GM18858 (cell line): Measurements from ENCODE around the gene PPME1.
"Not testable (repeated sequence)": the region's sequence is repeated elsewhere in the genome, so short reads cannot be mapped to it uniquely, and the experiment has no call there.

Experiments used
- ATAC-seq: cut with Tn5 transposase; IDR thresholded peaks from one replicate; pipeline ENCODE4 v1.9.1; 2021; ENCODE audit not compliant: unreplicated experiment

PPME1 gene

DNA sequence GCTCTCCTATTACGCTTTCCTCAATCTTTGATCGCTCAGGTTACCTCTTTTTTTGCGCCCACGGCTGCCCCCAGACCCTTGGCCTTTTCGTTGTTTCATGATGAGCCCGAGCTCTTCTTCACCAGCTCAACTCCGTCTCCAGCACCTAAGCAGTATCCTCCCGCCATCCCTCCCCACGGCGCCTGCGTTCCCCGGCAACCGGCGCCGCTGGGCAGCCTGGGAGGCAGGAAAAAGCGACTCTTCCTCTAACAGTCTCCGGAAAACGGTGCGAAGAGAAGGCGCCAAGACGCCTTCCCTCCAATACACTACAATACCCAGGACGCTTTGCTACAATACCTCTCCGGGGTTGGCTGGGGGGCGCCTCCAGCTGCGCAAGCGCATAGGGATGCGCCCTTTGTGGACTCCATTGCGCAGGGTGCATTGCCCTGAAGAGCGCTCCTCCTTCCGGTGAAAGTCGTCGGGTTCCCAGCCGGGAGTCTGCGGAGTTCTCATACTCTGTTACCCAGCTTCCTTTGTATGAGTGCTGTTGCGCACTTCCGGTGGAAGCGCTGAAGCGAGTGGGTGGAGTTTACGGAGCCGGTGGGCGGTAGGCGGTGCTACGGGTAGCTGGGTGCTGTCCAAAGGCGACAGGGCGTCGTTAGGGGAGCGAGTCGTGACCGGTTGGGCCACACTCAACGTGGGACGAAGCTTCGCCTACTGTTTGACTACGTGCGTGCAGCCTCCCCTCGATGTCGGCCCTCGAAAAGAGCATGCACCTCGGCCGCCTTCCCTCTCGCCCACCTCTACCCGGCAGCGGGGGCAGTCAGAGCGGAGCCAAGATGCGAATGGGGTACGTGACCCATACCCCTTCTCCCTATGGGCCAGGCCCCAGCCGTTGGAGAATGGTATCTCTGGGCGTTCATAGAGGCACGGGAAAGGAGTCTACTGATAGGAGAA is at the start of gene PPME1, which contains the start of gene C2CD3:
Gene PPME1, plus strand, starts transcription at position 596 of the 936 bp plus-strand sequence. Its CDS starts 133 bp downstream, at position 729.
Gene C2CD3, minus strand, starts transcription at position 309 of the 936 bp plus-strand sequence. Its CDS starts 210 bp downstream, at position 99.
- ATAC-seq: peak; percentile 90

DNA sequence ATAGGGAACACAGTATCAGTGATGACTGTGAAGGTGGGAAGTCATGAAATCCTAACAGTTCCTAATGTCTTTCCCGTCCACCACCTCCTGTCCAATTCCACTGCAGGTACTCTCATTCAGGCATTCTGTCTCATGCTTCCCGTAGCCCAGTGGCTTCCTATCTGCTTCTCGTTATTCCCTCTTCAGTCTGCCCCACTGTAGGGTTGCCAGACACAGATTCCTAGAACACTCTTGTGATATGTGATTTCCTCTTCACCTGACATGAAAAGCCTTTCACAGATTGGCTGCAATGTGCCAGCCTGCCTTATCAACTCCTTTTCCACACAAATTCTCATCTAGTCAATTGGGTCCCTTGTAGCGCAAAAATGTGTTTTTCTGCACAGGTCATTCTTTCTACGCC is 49.3 kb upstream of the PPME1 start:
- no peak for ATAC-seq

DNA sequence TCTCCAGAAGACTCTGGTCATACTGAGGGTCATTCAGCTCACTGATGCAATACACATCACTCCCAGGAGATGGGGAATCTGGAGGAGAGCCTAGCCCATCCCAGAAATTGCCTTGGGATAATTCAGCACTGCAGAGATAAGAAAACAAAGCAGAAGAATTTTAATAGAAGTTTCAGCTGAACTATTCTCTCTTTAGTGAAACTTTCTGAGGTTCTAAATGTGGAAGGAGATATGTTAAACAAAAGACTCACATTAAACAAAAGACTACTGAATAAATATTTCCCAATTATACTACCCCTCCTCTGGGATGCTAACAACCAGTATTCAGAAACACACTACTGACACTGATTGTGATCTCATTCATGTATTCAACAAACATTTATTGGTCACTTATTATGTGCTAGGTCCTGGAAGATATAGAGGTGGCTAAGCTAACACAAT is 48.1 kb upstream of the PPME1 start:
- ATAC-seq: no peak

DNA sequence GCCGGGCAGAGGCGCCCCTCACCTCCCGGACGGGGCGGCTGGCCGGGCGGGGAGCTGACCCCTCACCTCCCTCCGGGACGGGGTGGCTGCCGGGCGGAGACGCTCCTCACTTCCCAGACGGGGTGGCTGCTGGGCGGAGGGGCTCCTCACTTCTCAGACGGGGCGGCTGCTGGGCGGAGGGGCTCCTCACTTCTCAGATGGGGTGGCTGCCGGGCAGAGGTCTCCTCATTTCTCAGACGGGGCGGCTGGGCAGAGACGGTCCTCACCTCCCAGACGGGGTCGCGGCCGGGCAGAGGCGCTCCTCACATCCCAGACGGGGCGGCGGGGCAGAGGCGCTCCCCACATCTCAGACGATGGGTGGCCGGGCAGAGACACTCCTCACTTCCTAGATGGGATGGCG is 42.0 kb upstream of the PPME1 start:
- not testable (repeated sequence) for ATAC-seq

- ATAC-seq: no peak
Observed at GRCh38 chr11:74132833-74133232, 38.3 kb upstream of the PPME1 start.

DNA sequence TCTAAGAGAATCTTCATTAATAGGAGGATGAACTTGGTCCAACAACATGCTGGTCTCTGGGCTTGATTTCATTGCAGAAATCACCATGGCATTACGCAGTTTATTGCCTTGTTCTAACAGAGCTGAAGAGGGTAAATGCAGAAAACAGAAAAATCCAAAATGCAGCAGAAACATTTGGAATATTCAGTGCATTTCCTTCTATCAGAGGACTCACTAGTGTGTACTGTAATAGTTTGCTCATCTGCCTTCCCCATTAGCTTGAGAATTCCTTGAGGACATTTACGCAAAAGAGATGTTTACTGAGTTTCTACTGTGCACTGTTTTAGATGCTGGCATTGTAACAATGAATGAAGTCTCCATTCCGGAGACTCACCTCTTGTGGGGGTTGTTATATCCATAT is 37.7 kb upstream of the PPME1 start:
- ATAC-seq: no peak

DNA sequence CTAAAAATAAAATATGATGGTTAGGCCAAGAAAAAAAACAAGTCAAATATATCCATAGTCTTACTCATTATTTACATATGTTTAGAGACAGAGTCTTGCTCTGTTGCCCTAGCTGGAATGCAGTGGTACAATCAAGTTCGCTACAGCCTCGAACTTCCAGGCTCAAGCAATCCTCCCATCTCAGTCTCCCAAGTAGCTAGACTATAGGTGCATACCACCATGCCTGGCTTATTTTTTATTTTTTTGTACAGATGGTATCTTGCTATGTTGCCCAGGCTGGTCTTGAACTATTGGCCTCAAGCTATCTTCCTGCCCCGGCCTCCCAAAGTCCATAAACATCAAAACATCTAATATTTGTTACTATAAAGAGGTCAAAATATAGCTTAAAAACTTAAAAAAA is 36.4 kb upstream of the PPME1 start:
- ATAC-seq: no peak

DNA sequence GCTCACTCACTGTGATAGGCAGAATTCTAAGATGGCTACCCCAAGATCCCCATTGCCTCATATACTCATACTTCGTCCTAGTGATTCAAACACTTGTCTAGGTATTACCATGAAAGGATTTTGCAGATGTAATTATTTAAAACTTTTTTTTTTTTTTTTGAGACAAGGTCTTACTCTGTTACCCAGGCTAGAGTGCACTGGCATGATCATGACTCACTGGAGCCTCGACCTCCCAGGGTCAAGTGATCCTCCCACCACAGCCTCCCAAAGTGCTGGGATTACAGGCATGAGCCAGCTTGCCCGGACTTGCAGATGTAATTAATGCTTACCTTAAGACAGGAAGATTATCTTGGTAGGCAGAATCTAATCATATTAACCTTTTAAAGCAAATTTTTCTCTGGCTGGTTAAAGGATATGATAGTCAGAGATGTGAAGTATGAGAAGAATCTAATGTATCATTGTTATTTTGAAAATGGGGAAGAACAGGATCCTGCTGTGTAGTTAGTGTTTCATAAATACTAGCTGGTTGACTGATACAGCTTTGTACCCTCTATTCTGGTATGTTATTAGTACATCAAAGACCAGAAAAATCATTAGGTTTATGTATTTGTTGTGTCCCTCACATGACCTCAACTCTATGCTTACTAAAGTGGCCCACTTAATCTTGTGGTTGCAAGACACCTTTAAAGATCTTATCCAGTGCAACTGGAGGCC is 35.8 kb upstream of the PPME1 start:
- ATAC-seq: no peak

DNA sequence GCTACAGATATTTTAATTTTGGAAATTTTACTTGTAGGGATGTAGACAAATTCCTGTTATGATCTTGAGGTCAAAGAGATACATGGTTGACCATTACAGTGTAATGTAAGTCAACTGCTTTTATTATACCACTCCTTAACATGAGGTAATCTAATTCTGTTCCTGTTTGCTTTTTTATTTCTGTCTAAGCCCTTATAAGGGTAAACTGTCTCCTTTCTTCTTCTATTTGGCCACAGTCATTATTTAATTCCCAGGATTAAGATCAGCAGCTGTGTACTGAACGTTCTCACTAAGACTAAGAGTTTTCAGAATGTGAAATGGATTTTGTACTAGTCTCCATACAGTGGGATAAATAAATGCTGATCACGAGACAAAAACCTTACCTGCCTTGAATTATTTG is 33.1 kb upstream of the PPME1 start:
- ATAC-seq: no peak

- no peak for ATAC-seq
Observed at GRCh38 chr11:74138572-74138971, 32.5 kb upstream of the PPME1 start.

DNA sequence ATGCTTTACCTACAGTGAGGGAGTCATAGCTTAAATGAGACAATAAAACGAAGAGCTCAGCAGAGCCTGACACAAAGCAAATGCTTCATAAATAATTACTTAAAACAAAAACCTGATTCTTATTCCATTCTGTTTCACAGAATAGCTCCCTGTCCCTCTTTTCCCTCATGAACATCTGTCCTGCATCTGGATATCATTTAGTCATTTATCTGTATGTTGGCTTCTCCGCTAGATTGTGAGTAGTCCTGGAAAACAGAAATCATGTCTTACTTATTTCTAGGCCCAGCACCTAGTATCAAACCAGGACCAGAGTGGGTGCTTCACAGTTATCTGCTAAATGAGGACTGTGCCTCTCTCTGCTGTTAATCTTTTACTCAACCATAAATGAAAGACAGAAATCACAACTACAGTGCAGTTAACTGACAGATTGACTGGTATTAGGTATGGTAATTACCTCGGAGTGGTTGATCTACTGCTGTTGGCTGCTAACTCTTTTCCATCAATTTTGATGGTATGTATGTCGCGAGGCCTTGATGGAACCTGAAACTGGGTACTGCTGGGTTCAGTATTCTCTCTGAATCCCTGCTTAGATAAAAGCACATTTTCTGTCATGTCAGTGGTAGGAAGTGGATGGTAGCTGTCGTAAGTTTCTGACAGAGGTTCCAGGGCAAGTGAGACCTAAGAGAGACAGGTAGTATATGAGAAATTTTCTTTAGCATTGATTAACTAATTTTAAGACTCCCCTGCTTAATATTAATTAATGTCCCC is 31.8 kb upstream of the PPME1 start:
- no peak for ATAC-seq

DNA sequence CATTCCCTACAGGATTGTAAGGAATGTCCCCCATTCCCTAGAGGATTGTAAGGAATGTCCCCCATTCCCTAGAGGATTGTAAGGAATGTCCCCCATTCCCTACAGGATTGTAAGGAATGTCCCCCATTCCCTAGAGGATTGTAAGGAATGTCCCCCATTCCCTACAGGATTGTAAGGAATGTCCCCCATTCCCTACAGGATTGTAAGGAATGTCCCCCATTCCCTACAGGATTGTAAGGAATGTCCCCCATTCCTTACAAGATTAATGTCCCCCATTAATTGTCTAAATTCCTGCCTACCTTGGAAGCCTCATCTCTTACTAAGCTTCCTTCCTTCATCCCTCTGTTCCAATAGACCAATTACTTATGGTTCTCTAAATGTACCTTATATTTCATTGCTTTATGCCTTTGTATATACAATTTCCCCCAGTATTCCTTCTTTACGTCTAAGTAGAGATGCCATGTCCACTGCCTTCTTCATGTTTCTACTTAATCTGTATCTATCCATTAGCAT is 31.1 kb upstream of the PPME1 start:
- ATAC-seq: not testable (repeated sequence)

GRCh38 chr11:74141241-74141695 is 29.8 kb upstream of the PPME1 start:
- ATAC-seq: no peak

DNA sequence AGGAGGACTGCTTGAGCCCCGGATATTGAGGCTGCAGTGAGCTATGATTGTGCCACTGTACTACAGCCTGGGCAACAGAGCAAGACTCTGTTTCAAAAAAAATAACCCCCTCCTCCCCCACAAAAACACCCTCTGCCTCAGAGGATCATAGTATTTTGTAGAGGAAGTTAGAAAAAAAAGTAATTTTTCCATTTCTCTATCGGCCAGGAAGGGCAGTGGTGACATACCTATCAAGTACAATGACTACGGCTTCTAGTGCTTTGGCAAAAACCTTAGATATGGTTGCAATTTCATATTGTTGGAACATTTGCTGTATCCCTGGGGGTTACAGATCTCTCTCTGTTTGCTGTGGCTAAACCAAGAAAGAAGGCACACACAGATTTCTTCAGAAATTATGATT is 29.2 kb upstream of the PPME1 start:
- ATAC-seq: no peak

- no peak for ATAC-seq
Observed at GRCh38 chr11:74142624-74143023, 28.5 kb upstream of the PPME1 start.

GRCh38 chr11:74144592-74144991 is 26.5 kb upstream of the PPME1 start:
- ATAC-seq: no peak

DNA sequence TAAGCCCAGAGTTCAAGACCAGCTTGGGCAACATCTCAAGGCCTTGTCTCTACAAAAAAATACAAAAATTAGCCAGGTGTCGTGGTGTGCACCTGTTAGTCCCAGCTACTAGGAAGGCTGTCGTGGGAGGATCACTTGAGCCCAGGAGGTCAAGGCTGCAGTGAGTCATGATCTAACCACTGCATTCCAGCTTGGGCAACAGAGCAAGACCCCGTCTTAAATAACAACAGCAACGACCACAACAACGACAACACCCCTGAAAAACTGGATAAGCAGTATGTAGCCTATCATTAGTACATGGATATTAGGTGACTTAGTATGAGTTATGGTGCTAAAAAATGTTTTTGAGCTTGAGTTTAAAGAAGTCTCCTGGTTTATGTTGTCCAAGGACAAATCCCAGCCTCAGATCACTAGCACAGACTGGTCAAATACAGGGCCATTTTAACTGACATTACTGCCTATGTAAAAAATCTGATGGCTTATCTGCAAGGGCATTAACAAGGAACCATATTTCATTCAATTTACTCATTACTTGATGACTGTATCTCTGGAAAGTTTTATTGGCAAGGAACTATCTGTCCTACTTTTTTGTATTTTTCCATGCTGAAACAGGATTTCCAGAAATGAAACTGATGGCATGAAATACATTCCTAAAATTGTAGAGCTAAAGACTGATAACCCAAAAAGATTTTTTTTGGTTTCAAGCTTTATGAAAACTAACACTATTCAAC is 23.7 kb upstream of the PPME1 start:
- no peak for ATAC-seq

GRCh38 chr11:74153224-74153623 is 17.9 kb upstream of the PPME1 start:
- no peak for ATAC-seq

DNA sequence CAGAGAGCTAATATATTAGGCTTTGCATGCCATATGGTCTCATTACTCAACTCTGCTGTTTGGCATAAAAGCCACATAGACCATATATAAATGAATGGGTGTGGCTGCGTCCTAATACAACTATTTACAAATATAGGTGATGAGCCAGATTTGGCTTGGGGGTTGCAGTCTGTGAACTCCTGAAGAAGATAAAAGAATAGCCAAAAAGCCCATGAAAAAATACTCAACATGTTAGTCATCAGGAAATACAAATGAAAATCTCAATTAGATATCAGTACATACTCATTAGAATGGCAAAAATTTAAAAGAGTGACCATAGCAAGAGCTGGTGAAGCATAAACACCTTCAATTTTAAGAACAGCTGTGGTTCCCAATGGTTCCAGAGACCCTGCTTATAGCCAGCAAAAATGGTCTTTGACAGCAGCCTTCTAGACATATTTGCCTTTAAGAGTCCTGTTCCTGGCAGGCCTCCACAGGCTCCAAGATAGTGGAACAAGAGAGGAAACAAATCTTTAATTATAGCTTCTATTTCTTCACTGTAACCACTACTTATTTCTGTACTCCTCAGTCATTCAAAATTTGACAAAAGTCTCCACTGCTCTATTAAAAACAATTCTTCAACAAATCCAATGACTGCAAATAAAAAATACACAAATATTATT is 16.3 kb upstream of the PPME1 start:
- ATAC-seq: no peak

DNA sequence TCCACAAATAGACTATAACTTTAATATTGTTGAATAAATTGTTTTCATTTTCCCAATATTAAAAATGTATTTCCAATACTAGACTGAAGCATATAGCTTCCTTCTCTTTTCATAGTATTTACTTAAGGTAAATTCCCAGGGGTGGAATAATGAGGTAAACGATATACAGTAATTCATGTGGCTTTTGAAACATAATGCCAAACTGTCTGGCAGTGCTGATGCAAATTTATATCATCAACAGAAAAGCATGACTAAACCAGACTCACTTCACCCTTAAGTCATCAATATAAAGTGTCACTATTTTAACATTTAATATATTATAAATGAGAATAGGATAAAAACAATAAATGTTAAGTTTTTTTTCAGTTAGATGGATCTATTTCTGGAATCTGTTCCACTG is 13.9 kb upstream of the PPME1 start:
- ATAC-seq: no peak
